MM.1S (cell line): ENCODE measurements around the gene PICALM.

ENCODE experiments used
- DNase-seq: peaks from one replicate; pipeline ENCODE4 v3.0.0-alpha.2; 2015
- H2AFZ ChIP-seq: fragments of 300-600 bp; sonication (generic); 2 replicates; pipeline ENCODE4 v1.6.0; 2016; ENCODE audit warnings: antibody characterized with exemption, low read length
- H3F3A ChIP-seq: fragments of 300-600 bp; sonication (generic); 2 replicates; pipeline ENCODE4 v1.6.1; 2016; ENCODE audit warnings: mild to moderate bottlenecking, antibody characterized with exemption, low read length, moderate library complexity, mixed read lengths; ENCODE audit not compliant: insufficient read depth
- H3K27ac ChIP-seq: fragments of 300-600 bp; sonication (generic); 2 replicates; pipeline ENCODE4 v1.5.1; 2016; ENCODE audit warnings: mild to moderate bottlenecking, low read length
- H3K27me3 ChIP-seq: fragments of 300-600 bp; sonication (generic); replicated peaks from 2 replicates; pipeline ENCODE4 v1.6.0; 2016; ENCODE audit warnings: low read length; ENCODE audit not compliant: insufficient read depth
- H3K36me3 ChIP-seq: fragments of 300-600 bp; sonication (generic); replicated peaks from 2 replicates; pipeline ENCODE4 v1.6.1; 2016; ENCODE audit warnings: mild to moderate bottlenecking, low read length, mixed read lengths; ENCODE audit not compliant: insufficient read depth
- H3K4me1 ChIP-seq: fragments of 300-600 bp; sonication (generic); 2 replicates; pipeline ENCODE4 v1.6.1; 2016; ENCODE audit warnings: low read length, mixed read lengths
- H3K4me2 ChIP-seq: fragments of 300-600 bp; sonication (generic); 2 replicates; pipeline ENCODE4 v1.6.0; 2016; ENCODE audit warnings: low read depth, low read length
- H3K4me3 ChIP-seq: fragments of 300-600 bp; sonication (generic); 2 replicates; pipeline ENCODE4 v1.5.1; 2016; ENCODE audit warnings: low read length, mixed read lengths
- H3K79me2 ChIP-seq: fragments of 300-600 bp; sonication (generic); 2 replicates; pipeline ENCODE4 v1.6.1; 2016; ENCODE audit warnings: mixed run types, low read length, mixed read lengths
- H3K9ac ChIP-seq: fragments of 300-600 bp; sonication (generic); 2 replicates; pipeline ENCODE4 v1.6.1; 2016; ENCODE audit warnings: low read length, mixed read lengths
- H3K9me2 ChIP-seq: fragments of 300-600 bp; sonication (generic); replicated peaks from 2 replicates; pipeline ENCODE4 v1.6.1; 2016; ENCODE audit warnings: mild to moderate bottlenecking, low read length, mixed read lengths; ENCODE audit not compliant: insufficient read depth
- H3K9me3 ChIP-seq: fragments of 300-600 bp; sonication (generic); replicated peaks from 2 replicates; pipeline ENCODE4 v1.6.1; 2016; ENCODE audit warnings: mild to moderate bottlenecking, low read length, mixed read lengths; ENCODE audit not compliant: insufficient read depth
- H4K20me1 ChIP-seq: fragments of 300-600 bp; sonication (generic); 2 replicates; pipeline ENCODE4 v1.6.1; 2016; ENCODE audit warnings: mild to moderate bottlenecking, low read length, moderate library complexity, mixed read lengths; ENCODE audit not compliant: insufficient read depth
- CTCF ChIP-seq: fragments of 300-600 bp; sonication (generic); IDR thresholded peaks from 2 replicates; pipeline ENCODE4 v1.5.1; 2016; ENCODE audit warnings: antibody characterized with exemption, low read length, mixed read lengths
- EZH2 ChIP-seq: fragments of 300-600 bp; sonication (generic); optimal IDR thresholded peaks from 2 replicates; pipeline ENCODE3; 2017; ENCODE audit warnings: low read depth, mild to moderate bottlenecking, antibody characterized with exemption, low read length, mixed read lengths
- EZH2phosphoT487 ChIP-seq: fragments of 300-600 bp; sonication (generic); IDR thresholded peaks from 2 replicates; pipeline ENCODE4 v1.6.1; 2018; ENCODE audit warnings: antibody characterized with exemption, low read length

Gene PICALM

GRCh38 chr11:86056351-86056854 lies 12.5 kb downstream of the PICALM start:
- no peaks in the 10 kb centered on the region for H3F3A ChIP-seq
- peaks cover 86% of the 10 kb centered on the region for H4K20me1 ChIP-seq
- 0 out of 2 replicates have a peak, but pooled peaks cover 6% of the 10 kb centered on the region for H3K4me1 ChIP-seq
- DNase-seq, result no peak
- H3K9me2 ChIP-seq, result no peaks in the 10 kb centered on the region
- no peaks in the 10 kb centered on the region for H3K27me3 ChIP-seq
- H3K9ac ChIP-seq, result no peak overlapping the region
- H3K36me3 ChIP-seq, result no peaks in the 10 kb centered on the region
- H3K27ac ChIP-seq, result no peak overlapping the region
- no peaks in the 10 kb centered on the region for H3K9me3 ChIP-seq
- H2AFZ ChIP-seq, result no peak overlapping the region
- TF ChIP-seq EZH2phosphoT487, result no peak
- no peak for TF ChIP-seq EZH2
- peaks cover 99% of the 10 kb centered on the region for H3K79me2 ChIP-seq
- no peak overlapping the region for H3K4me3 ChIP-seq
- no peak overlapping the region for H3K4me2 ChIP-seq

DNA sequence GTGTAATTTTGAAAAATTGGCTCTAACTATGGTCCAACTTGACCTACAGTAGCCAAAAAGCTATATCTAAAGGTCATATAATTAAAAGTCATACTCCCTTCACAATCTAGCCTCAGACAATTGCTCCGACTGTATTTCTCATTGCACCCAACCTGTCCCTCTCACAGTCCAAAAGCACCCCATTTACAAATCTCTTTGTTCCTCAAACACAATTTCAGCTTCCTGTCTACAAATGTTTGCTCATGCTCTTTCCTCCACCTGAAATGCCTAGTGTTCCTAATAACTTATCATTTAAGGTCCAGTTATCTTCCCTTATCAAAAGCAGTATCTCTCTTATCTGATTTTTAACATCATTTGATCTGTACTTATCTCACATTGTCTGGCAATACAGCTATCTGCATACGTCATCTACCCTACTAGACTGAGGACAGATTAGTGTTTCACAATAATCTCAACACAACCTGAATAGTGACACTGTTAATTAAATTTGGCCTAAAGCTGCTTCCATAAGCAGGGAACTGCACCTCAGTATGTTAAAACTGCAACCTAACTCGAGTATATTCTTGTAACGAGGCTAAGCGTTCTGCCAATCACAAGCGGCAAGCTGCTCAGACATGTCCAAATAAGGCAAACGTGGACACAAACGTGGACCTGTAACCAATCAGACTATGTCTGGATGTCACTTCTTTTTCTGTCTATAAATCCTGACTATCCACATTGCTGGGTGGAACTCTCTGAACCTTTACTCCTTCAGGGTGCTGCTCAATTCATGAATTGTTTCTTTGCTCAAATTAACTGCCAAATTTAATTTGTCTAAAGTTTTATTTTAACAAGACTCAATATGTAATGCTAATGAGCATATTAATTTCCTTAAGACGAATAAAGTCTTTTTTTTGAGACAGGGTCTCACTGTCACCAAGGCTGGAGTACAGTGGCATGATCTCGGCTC lies 15.9 kb downstream of the PICALM start:
- no peak overlapping the region for H2AFZ ChIP-seq
- H4K20me1 ChIP-seq, result peaks cover 74% of the 10 kb centered on the region
- H3K79me2 ChIP-seq, result peaks cover 99% of the 10 kb centered on the region
- TF ChIP-seq EZH2 (no peak), CTCF (no peak), EZH2phosphoT487 (no peak)
- no peaks in the 10 kb centered on the region for H3K9me3 ChIP-seq
- H3K9ac ChIP-seq, result no peak overlapping the region
- H3K36me3 ChIP-seq, result no peaks in the 10 kb centered on the region
- no peaks in the 10 kb centered on the region for H3K27me3 ChIP-seq
- no peaks in the 10 kb centered on the region for H3K9me2 ChIP-seq
- 0 out of 2 replicates have a peak, but pooled peaks cover 6% of the 10 kb centered on the region for H3K4me1 ChIP-seq
- no peaks in the 10 kb centered on the region for H3F3A ChIP-seq
- H3K4me2 ChIP-seq, result no peak overlapping the region
- no peak overlapping the region for H3K4me3 ChIP-seq
- no peak for DNase-seq
- H3K27ac ChIP-seq, result no peak overlapping the region

GRCh38 chr11:86050196-86050709 lies 18.6 kb downstream of the PICALM start:
- Histone ChIP-seq H3K4me2 (no peak overlapping the region), H3K4me1 (0 out of 2 replicates have a peak, but pooled peaks cover 6% of the 10 kb centered on the region), H3K36me3 (no peaks in the 10 kb centered on the region), H3K27me3 (no peaks in the 10 kb centered on the region), H3K9ac (no peak overlapping the region), H3K9me2 (no peaks in the 10 kb centered on the region), H3K79me2 (peaks cover 100% of the 10 kb centered on the region), H3K9me3 (no peaks in the 10 kb centered on the region), H3K4me3 (no peak overlapping the region), H4K20me1 (peaks cover 79% of the 10 kb centered on the region), H3F3A (no peaks in the 10 kb centered on the region), H2AFZ (no peak overlapping the region), H3K27ac (no peak overlapping the region)
- DNase-seq, result no peak
- TF ChIP-seq EZH2phosphoT487 (no peak), CTCF (no peak), EZH2 (no peak)
